Measurements from ENCODE around the gene KRTAP5-2. TPM values are rescaled to one million over a fixed set of nuclear protein-coding genes. Genes with fewer than 3 reads are reported as not detected.

The KRTAP5-2 gene
- total RNA-seq, 1 donor from 2014 or later = not detected

DNA sequence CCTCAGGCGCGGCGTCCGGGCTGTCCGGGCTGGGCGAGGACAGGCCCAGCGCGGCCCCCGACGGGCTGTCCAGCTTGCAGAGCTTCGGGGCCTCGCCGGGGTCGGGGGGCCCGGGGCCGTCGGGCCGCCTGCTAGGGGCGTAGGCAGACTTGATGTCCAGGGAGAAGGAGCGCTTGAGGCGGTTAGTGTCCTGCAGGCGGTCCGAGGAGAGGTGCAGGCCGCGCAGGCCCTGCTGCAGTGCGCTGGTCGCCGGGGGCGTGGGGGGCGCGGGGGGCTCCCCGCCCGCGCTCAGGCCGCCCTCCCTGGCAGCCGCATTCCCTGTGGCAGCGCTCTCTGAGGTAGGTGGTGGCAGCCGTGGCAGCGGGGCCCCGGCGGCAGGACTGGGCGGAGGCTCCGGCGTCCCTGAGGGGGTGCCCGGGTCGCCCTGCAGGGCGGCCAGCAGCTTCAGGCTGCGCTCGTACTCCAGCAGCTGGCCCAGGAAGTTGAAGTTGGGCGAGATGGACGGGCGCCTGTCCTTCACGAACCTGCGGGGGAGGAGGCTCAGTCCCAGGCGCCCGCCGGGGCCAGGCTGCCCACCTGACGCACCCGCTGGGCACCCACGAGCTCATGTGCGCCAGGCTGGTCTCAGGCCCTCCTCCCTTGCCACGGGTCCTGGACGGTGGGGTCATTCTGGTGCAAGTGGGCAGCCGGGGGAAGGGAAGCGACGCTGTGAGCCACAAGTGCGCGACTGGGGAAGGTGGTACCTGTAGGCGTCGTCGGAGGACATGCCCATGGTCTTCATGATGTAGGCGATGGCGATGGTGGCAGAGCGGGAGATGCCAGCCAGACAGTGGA lies 40.8 kb downstream of the KRTAP5-2 start:
- no peak for DNase-seq (ENCODE audit: low spot score)

DNA sequence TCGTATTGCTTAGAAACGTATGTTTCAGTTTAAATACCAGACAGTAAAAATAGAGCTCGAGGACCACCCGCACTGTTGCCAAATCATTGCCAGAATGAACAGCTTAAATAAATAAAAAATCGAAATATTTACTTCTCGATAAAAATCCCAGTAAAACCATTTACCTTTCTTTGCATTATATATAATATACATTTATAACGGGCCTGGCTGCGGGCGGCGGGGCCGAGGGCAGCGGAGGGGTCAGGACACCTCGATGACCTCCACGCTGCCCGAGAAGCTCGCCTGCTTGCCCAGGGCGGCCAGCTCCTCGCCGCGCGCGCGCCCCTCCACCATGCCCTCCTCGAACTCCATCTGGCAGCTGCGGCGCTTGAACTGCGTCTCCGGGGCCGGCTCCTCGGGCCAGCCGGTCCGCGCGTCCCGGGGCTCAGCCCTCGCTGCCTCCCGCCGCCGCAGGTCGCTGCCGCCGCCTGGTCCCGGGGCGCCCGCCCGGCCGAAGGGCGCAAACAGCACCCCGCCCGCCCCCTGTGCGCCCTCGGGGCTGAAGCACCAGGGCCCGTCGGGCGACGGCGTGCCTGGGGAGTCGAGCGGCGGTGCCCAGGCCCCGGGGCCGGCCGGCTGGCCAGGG lies 41.7 kb downstream of the KRTAP5-2 start:
- DNase-seq (ENCODE audit: low spot score) = no peak

DNA sequence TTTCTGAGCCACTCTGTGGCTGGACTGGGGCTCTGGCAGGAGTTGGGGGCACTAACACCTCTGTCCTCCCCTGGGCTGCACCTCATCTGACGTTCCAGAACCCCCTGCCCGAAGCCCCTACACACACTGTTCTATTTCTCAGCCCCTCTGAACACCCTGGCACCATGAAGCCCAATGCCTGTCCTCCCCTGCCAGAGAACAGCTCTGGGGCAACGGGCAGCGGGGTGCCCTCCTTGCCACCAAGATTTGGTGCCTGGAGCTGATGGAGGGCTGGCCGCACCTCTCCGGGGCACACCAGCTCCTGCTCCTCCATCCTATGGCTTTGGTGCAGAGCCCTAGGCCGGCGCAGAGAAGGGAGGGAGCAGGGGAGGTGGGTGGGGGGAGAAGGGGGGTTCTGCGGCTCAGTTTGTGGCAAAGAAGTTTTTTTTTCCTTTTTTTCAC lies 42.4 kb downstream of the KRTAP5-2 start:
- DNase-seq (ENCODE audit: low spot score) = no peak

DNA sequence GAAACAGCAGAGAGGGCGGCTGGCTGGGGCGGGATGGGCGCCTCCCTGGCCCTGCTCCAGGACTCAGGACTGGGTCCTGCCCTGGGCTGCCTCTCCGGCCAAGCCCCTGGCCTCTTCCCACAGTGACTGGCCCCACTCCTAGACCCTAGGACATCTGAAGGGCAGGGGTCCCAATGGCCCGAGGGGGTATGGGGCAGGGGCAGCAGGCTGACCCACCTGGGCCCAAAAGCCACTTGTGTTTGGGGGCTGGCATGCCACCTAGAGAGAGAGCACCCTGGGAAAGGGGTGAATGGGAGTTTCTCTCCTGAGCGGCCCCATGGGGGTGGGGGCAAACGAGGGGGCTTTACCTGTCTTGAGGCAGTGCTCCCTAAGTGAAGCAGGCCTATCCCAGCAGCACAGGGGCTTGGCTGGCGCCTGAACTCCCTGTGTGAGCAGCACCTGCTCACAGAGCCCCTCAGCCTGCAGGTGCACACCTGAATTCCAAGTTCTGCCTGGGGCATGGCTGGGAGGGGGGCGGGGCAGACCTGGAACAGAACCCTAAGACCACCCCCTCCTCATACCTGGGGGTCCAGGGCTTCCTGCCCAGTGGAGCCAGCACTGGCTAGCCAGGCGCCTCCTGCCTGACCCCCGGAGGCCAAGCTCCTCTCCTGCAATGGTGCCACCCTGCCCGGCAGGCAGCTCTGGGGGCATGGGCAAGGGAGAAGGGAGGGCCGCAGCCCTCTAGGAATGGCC lies 42.9 kb downstream of the KRTAP5-2 start:
- no peak for DNase-seq (ENCODE audit: low spot score)

DNA sequence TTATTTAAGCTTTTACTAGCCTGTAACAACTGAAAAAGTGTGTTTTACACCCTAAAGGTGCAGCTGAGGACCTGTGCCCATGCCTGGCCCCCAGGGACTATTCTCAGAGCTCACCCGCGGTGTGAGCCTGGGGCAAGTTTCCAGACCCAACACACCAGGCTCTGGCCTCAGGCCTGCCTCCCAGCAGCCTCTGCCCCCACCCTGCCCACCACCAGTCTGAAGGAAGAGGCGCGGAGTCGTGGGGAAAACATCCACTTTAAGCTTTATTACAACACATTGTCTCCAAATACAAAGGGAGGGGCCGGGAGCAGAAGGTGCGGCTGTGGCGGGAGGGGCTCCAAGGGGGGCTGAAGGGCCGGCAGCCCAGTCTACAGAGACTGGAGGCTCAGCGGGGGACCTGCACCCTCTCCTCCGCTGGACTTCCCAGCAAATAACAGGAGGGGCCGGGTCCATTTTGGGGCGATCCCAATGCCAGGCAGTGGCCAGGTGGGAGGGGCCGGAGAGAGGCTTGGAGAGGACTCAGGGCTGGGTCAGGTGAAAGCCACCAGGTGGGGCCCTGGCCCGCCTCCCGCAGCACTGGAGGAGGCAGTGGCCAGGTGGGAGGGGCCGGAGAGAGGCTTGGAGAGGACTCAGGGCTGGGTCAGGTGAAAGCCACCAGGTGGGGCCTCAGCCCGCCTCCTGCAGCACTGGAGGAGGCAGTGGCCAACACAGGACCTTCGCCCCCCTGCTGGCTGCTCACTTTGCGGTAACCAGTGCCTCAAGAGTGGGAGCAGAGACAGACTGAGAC lies 44.1 kb downstream of the KRTAP5-2 start:
- no peak for DNase-seq (ENCODE audit: low spot score)

DNA sequence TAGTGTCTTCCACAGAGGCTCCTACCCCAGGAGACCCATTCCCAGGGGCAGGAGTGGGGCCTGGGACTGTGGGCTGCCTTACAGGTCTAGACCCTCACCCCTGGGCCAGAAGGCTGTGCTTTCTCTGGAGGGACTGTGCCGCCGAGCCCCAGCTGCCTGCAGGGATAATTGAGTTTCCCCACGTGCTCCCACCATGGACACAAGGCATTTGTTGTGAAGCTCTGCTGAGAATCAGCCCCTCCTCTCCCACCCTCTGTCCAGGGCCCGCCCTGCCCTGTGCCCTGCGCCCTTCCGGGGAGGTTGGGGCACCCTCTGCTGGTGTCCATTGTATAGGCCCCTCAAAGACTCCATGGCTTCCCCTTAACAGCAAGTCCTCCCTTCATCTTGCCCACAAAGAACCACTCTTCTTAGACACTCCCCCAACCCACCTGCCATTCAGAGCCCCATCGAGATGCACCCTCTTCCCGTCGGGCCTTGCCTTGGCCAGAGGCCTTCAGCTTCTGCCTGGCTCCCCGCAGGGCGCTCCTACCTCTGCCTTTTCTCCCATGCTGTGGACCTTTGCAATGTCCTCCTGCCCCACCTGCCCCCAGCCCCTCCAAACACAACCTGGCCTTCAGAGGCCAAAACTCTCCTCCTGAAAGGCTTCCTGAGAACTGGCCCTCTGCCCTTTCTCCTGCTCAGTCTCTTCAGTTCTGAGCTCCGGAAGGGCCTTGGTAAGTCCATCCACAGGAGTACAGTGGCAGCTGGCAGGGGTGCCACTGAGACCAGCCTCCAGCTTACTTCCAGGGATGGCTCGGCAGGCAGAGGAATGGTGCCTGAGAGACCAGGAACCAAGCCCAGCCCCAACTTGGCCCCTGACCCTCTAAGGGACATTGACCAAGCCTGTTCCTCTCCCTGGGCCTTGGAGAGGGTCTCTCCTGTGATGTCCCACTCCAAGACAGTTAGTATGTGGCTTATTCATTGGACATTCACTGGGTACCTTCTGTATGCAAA lies 48.5 kb downstream of the KRTAP5-2 start:
- DNase-seq (ENCODE audit: low spot score) = no peak

DNA sequence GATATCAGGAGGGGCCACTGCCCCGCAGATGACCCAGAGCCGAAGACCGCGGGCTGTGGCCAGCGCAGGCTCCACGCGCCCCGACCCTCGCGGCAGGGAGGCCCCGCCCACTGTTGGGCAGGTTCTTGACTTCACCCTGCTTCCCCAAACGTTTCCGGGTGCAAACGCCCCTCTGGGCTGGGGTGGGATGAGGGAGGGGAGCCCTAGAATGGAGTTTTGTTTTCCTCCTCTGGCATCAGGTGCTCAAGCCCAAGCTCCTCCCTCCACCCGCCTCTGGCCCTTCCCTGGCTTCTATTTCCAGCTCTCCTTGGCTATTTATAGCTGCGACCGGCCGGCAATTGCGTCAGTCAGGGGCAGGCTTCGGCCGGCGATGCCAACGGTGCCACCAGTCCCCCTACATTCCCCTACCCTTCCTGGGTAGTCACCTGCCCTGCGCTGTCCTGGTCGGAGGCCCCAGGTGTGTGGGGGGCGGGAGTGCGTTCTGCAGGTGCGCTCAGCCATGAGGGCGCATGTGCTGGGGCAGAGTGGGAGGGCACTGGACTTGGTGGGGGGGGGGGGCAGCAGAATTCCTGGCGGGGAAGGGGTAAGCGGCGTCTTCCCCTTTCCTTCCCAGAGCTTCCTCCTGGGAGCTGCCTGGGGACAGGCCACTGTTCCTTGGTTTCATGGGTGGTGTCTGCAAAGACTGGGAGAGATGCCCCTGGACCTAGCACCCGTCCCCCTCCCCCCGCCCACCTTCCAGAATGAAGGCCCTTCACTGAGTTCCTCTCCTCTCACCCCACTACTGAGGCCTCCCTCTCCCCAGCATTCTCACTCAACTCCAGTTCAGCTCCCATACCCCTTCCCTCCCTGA lies 49.6 kb downstream of the KRTAP5-2 start:
- no peak for DNase-seq (ENCODE audit: low spot score)

DNA sequence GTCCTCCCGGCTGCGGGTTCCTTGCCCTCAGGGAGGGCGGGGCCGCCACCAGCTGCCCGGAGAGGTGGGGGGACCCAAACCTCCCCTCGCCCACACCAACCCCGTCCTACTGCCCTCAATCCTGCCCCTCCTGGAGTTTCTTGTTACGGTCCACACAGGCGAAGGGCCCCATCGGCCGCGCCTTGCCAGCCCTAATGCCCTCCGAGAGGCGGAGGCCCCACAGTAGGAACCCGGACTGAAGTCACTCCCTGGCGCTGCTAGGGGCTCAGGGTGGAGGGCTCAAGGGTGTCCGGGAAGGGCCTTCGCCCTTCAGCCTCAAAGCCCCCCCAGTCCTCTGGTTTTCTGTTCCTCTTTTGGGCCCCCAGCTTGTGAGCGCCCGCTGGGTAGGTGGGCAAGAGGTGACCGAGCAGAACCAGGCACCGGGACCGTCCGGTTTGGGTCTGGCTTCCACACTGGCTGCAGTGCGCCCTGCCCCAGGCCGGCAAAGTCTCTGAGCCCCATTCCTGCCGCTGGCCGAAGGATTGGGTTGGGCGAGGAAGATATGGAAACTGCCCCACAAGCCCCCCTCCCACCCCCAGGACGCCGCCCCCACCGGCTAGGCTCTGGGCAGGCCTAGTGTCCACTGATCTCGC lies 50.5 kb downstream of the KRTAP5-2 start:
- no peak for DNase-seq (ENCODE audit: low spot score)

Other genes starting within 250 kb of the KRTAP5-2 start
- 1.4 TPM for gene BRSK2, start 208.4 kb downstream of the KRTAP5-2 start, total RNA-seq
- 39.8 TPM for gene MOB2, start 111.5 kb downstream of the KRTAP5-2 start, total RNA-seq
- gene DUSP8, start 26.0 kb downstream of the KRTAP5-2 start, total RNA-seq = 14.8 TPM
- not detected for gene KRTAP5-1, start 13.0 kb downstream of the KRTAP5-2 start, total RNA-seq
- gene KRTAP5-3, start 10.2 kb upstream of the KRTAP5-2 start, total RNA-seq = not detected
- gene KRTAP5-4, start 23.8 kb upstream of the KRTAP5-2 start, total RNA-seq = not detected
- gene KRTAP5-5, start 31.5 kb upstream of the KRTAP5-2 start, total RNA-seq = not detected
- gene KRTAP5-6, start 98.9 kb upstream of the KRTAP5-2 start, total RNA-seq = not detected
- gene IFITM10, start 152.3 kb upstream of the KRTAP5-2 start, total RNA-seq = 1.5 TPM
- gene CTSD, start 165.6 kb upstream of the KRTAP5-2 start, total RNA-seq = 940 TPM
- not detected for gene SYT8, start 236.7 kb upstream of the KRTAP5-2 start, total RNA-seq
- 0.64 TPM for gene TNNI2, start 240.7 kb upstream of the KRTAP5-2 start, total RNA-seq